SU-DHL-6 (cell line): ENCODE measurements around the gene GCN1.

Source experiments
- H2AFZ ChIP-seq: fragments of 200-600 bp; sonication (generic); 2 replicates; pipeline ENCODE4 v1.6.1; 2014; ENCODE audit warnings: low read depth, mild to moderate bottlenecking, moderate library complexity, mixed read lengths, antibody characterized with exemption, low read length; ENCODE audit not compliant: severe bottlenecking
- H3F3A ChIP-seq: fragments of 200-600 bp; shearing (Covaris generic); 2 replicates; pipeline ENCODE4 v1.6.0; 2016; ENCODE audit warnings: antibody characterized with exemption, mild to moderate bottlenecking; ENCODE audit not compliant: insufficient read depth
- H3K27ac ChIP-seq: fragments of 200-600 bp; sonication (generic); 2 replicates; pipeline ENCODE4 v1.5.1; 2016; ENCODE audit warnings: low read depth, mild to moderate bottlenecking, low read length, moderate library complexity, mixed read lengths
- H3K27me3 ChIP-seq: fragments of 200-600 bp; sonication (generic), shearing (Covaris generic); 2 replicates; pipeline ENCODE4 v1.6.0; 2014; ENCODE audit warnings: mild to moderate bottlenecking, low read length
- H3K36me3 ChIP-seq: fragments of 200-600 bp; sonication (generic); 2 replicates; pipeline ENCODE4 v1.6.1; 2014; ENCODE audit warnings: mild to moderate bottlenecking, low read length, mixed read lengths
- H3K4me2 ChIP-seq: fragments of 300-600, 200-600 bp; shearing (Covaris generic), sonication (generic); 2 replicates; pipeline ENCODE4 v1.6.0; 2014; ENCODE audit warnings: low read length, low read depth, mild to moderate bottlenecking; ENCODE audit not compliant: poor library complexity, severe bottlenecking
- H3K4me3 ChIP-seq: fragments of 200-600 bp; sonication (generic); 2 replicates; pipeline ENCODE4 v1.5.1; 2014; ENCODE audit warnings: antibody characterized with exemption, low read length, mild to moderate bottlenecking, mixed read lengths; ENCODE audit not compliant: insufficient read depth, poor library complexity, severe bottlenecking
- H3K79me2 ChIP-seq: fragments of 200-600 bp; sonication (generic); 2 replicates; pipeline ENCODE4 v1.6.1; 2014; ENCODE audit warnings: mild to moderate bottlenecking, low read length, moderate library complexity; ENCODE audit not compliant: insufficient read depth
- H3K9ac ChIP-seq: fragments of 200-600 bp; sonication (generic); 2 replicates; pipeline ENCODE4 v1.7.0; 2014; ENCODE audit warnings: mild to moderate bottlenecking, low read length
- H3K9me2 ChIP-seq: fragments of 200-600 bp; sonication (generic); replicated peaks from 2 replicates; pipeline ENCODE4 v1.6.1; 2014; ENCODE audit warnings: low read length; ENCODE audit not compliant: insufficient read depth
- H3K9me3 ChIP-seq: fragments of 200-600 bp; sonication (generic); 2 replicates; pipeline ENCODE4 v1.6.1; 2014; ENCODE audit warnings: low read length, mixed read lengths; ENCODE audit not compliant: insufficient read depth
- H4K20me1 ChIP-seq: fragments of 200-600 bp; sonication (generic); 2 replicates; pipeline ENCODE4 v1.6.1; 2014; ENCODE audit warnings: low read depth, mild to moderate bottlenecking, antibody characterized with exemption, low read length, moderate library complexity, mixed read lengths
- CTCF ChIP-seq: fragments of 200-600 bp; sonication (generic); IDR thresholded peaks from one replicate; pipeline ENCODE4 v1.5.1; 2017; ENCODE audit warnings: antibody characterized with exemption, mild to moderate bottlenecking, low read length, moderate library complexity; ENCODE audit not compliant: insufficient read depth, poor library complexity, severe bottlenecking
- EZH2phosphoT487 ChIP-seq: fragments of 200-600 bp; sonication (generic), shearing (Covaris generic); conservative IDR thresholded peaks from 2 replicates; pipeline ENCODE4 v1.6.1; 2018; ENCODE audit warnings: mild to moderate bottlenecking, antibody characterized with exemption, low read length, moderate library complexity, mixed read lengths

Gene GCN1

GRCh38 chr12:120183211-120183631 lies 11.3 kb downstream of the GCN1 start:
- no peaks in the 10 kb centered on the region for H3K9me3 ChIP-seq
- no peak overlapping the region for H3K4me3 ChIP-seq
- no peaks in the 10 kb centered on the region for H3F3A ChIP-seq
- no peak overlapping the region for H2AFZ ChIP-seq
- no peaks in the 10 kb centered on the region for H3K9me2 ChIP-seq
- no peaks in the 10 kb centered on the region for H3K27me3 ChIP-seq
- no peaks in the 10 kb centered on the region; the same call in 1 of the 2 replicates for H4K20me1 ChIP-seq
- H3K27ac ChIP-seq = no peak overlapping the region
- H3K4me2 ChIP-seq = no peak overlapping the region
- H3K79me2 ChIP-seq = peaks cover 51% of the 10 kb centered on the region
- H3K9ac ChIP-seq = no peak overlapping the region
- peaks cover 6% of the 10 kb centered on the region for H3K36me3 ChIP-seq
- no peak for TF ChIP-seq EZH2phosphoT487

GRCh38 chr12:120181991-120182631 lies 12.4 kb downstream of the GCN1 start:
- Histone ChIP-seq H2AFZ (no peak overlapping the region), H3K4me2 (no peak overlapping the region), H4K20me1 (no peaks in the 10 kb centered on the region; the same call in 1 of the 2 replicates), H3K27ac (no peak overlapping the region), H3K9ac (no peak overlapping the region), H3F3A (no peaks in the 10 kb centered on the region), H3K4me3 (no peak overlapping the region), H3K27me3 (no peaks in the 10 kb centered on the region), H3K79me2 (peaks cover 41% of the 10 kb centered on the region), H3K9me3 (no peaks in the 10 kb centered on the region), H3K9me2 (no peaks in the 10 kb centered on the region), H3K36me3 (peaks cover 10% of the 10 kb centered on the region)
- TF ChIP-seq CTCF (no peak), EZH2phosphoT487 (no peak)

GRCh38 chr12:120180975-120181374 lies 13.5 kb downstream of the GCN1 start:
- Histone ChIP-seq H3K9me2 (no peaks in the 10 kb centered on the region), H3K27me3 (no peaks in the 10 kb centered on the region), H3K27ac (no peak overlapping the region), H3K79me2 (peaks cover 30% of the 10 kb centered on the region), H3K4me3 (no peak overlapping the region), H3K36me3 (peaks cover 14% of the 10 kb centered on the region), H4K20me1 (no peaks in the 10 kb centered on the region), H2AFZ (no peak overlapping the region), H3F3A (no peaks in the 10 kb centered on the region), H3K9ac (no peak overlapping the region), H3K4me2 (no peak overlapping the region), H3K9me3 (no peaks in the 10 kb centered on the region)
- TF ChIP-seq EZH2phosphoT487 (no peak), CTCF (no peak)

GRCh38 chr12:120175537-120175936 lies 19.0 kb downstream of the GCN1 start:
- TF ChIP-seq CTCF (no peak), EZH2phosphoT487 (no peak)
- H3K27me3 ChIP-seq = no peaks in the 10 kb centered on the region
- H4K20me1 ChIP-seq = no peaks in the 10 kb centered on the region
- peaks cover 25% of the 10 kb centered on the region for H3K36me3 ChIP-seq
- H3K9ac ChIP-seq = no peak overlapping the region
- H3K27ac ChIP-seq = no peak overlapping the region
- no peaks in the 10 kb centered on the region for H3K9me3 ChIP-seq
- no peak overlapping the region for H3K4me2 ChIP-seq
- peaks cover 4% of the 10 kb centered on the region; the same call in 1 of the 2 replicates for H3K79me2 ChIP-seq
- H2AFZ ChIP-seq = no peak overlapping the region
- H3F3A ChIP-seq = peaks cover 5% of the 10 kb centered on the region; the same call in 1 of the 2 replicates
- no peaks in the 10 kb centered on the region for H3K9me2 ChIP-seq
- H3K4me3 ChIP-seq = no peak overlapping the region
